SK-N-SH (cell line): ENCODE data around the gene KIF1A. TPM values are rescaled to one million over a fixed set of nuclear protein-coding genes. Genes with fewer than 3 reads are reported as not detected.

ENCODE experiments used
- CTCF ChIA-PET: fragments of 300-600, 350-600 bp; formaldehyde crosslinking; extraction: SDS; loops from one replicate; lab custom pipeline; 2021; lab: Yijun Ruan, JAX
- POLR2A ChIA-PET: fragments of 350-600 bp; sonication (Branson Sonifier 250); formaldehyde crosslinking; extraction: SDS; loops from one replicate; lab custom pipeline; 2020; ENCODE audit warnings: antibody characterized with exemption, inconsistent platforms; lab: Yijun Ruan, JAX
- DNase-seq: peaks from one replicate; pipeline ENCODE4 v3.0.0; 2012
- H2AFZ ChIP-seq: fragments of 200-600 bp; sonication (generic); 2 replicates; pipeline ENCODE4 v1.8.1; 2016; ENCODE audit warnings: antibody characterized with exemption, mild to moderate bottlenecking, low read depth
- H3F3A ChIP-seq: fragments of 200-600 bp; sonication (generic); replicated peaks from 2 replicates; pipeline ENCODE3; 2016; ENCODE audit warnings: antibody characterized with exemption, mild to moderate bottlenecking; ENCODE audit not compliant: insufficient read depth
- H3K27ac ChIP-seq, 2 experiments: fragments of 200-500 bp in 1 of 2; fragments of 200-600 bp in 1 of 2; sonication (Bioruptor generic) in 1 of 2; sonication (generic), shearing (Covaris generic) in 1 of 2; 2 replicates each; pipeline versions ENCODE4 v1.5.1 to v1.6.1; 2014 to 2016; ENCODE audit warnings: low read depth in 2 of 2, inconsistent platforms in 1 of 2, low read length in 1 of 2, mild to moderate bottlenecking in 1 of 2, mixed read lengths in 1 of 2
- H3K27me3 ChIP-seq: fragments of 200-600 bp; sonication (generic), shearing (Covaris generic); 2 replicates; pipeline ENCODE4 v1.6.1; 2016; ENCODE audit warnings: mixed run types; ENCODE audit not compliant: insufficient read depth
- H3K36me3 ChIP-seq, 2 experiments: fragments of 200-500 bp in 1 of 2; fragments of 200-600 bp in 1 of 2; sonication (Bioruptor generic) in 1 of 2; sonication (generic) in 1 of 2; replicated peaks in 1 of 2; 2 replicates each; pipeline versions ENCODE3 to v1.5.1; 2014 to 2016; ENCODE audit warnings: low read length in 1 of 2, mild to moderate bottlenecking in 1 of 2; ENCODE audit not compliant: insufficient read depth in 2 of 2, control insufficient read depth in 1 of 2
- H3K4me1 ChIP-seq, 2 experiments: fragments of 200-500 bp in 1 of 2; fragments of 200-600 bp in 1 of 2; sonication (Bioruptor generic) in 1 of 2; sonication (generic), shearing (Covaris generic) in 1 of 2; 2 replicates each; pipeline versions ENCODE4 v1.5.1 to v1.6.1; 2014 to 2016; ENCODE audit warnings: low read depth in 1 of 2, low read length in 1 of 2, mixed run types in 1 of 2; ENCODE audit not compliant: insufficient read depth in 2 of 2, control insufficient read depth in 1 of 2
- H3K4me2 ChIP-seq: fragments of 200-600 bp; sonication (generic), shearing (Covaris generic); 2 replicates; pipeline ENCODE4 v1.6.1; 2017; ENCODE audit warnings: mixed run types
- H3K4me3 ChIP-seq, 2 experiments: fragments of 200-500 bp in 1 of 2; fragments of 200-600 bp in 1 of 2; sonication (Bioruptor generic) in 1 of 2; sonication (generic), shearing (Covaris generic) in 1 of 2; 2 replicates each; pipeline versions ENCODE4 v1.5.1 to v1.8.1; 2014 to 2016; ENCODE audit warnings: low read depth in 2 of 2, inconsistent platforms in 1 of 2, low read length in 1 of 2, mild to moderate bottlenecking in 1 of 2, mixed read lengths in 1 of 2, moderate library complexity in 1 of 2
- H3K79me2 ChIP-seq: fragments of 200-600 bp; sonication (generic); 2 replicates; pipeline ENCODE4 v1.8.1; 2017; ENCODE audit warnings: mild to moderate bottlenecking; ENCODE audit not compliant: insufficient read depth
- H3K9ac ChIP-seq: fragments of 200-600 bp; sonication (generic); 2 replicates; pipeline ENCODE4 v1.6.1; 2017; ENCODE audit warnings: mixed run types
- H3K9me2 ChIP-seq: fragments of 200-600 bp; sonication (generic); 2 replicates; pipeline ENCODE4 v1.6.1; 2017; ENCODE audit warnings: mixed run types
- H3K9me3 ChIP-seq: fragments of 200-600 bp; sonication (generic); 2 replicates; pipeline ENCODE4 v1.6.1; 2017; ENCODE audit warnings: mixed run types, mild to moderate bottlenecking, moderate library complexity
- H4K20me1 ChIP-seq: fragments of 200-600 bp; sonication (generic); 2 replicates; pipeline ENCODE4 v1.6.1; 2017; ENCODE audit warnings: mild to moderate bottlenecking, mixed run types; ENCODE audit not compliant: insufficient read depth
- CHD2 ChIP-seq: fragments of 150-350 bp; IDR thresholded peaks from 2 replicates; pipeline ENCODE4 v1.6.1; 2018; ENCODE audit warnings: low read length; ENCODE audit not compliant: partially characterized antibody
- ELF1 ChIP-seq: IDR thresholded peaks from 2 replicates; pipeline ENCODE4 v1.4.0; 2012
- EZH2phosphoT487 ChIP-seq: fragments of 200-600 bp; sonication (generic); IDR thresholded peaks from 2 replicates; pipeline ENCODE4 v1.6.1; 2017; ENCODE audit warnings: low read depth, mixed run types, mild to moderate bottlenecking, antibody characterized with exemption, moderate library complexity, borderline replicate concordance
- FOSL2 ChIP-seq: IDR thresholded peaks from 2 replicates; pipeline ENCODE4 v1.4.0; 2012; ENCODE audit warnings: low read depth, mild to moderate bottlenecking, moderate library complexity, borderline replicate concordance
- FOXJ3 ChIP-seq: sonication (generic); formaldehyde crosslinking; IDR thresholded peaks from 2 replicates; pipeline ENCODE4 v1.5.1; 2020; ENCODE audit warnings: mild to moderate bottlenecking, missing genetic modification reagents
- GATA2 ChIP-seq: sonication (generic); formaldehyde crosslinking; IDR thresholded peaks from 2 replicates; pipeline ENCODE4 v1.5.0; 2020; ENCODE audit warnings: mild to moderate bottlenecking, missing genetic modification reagents
- JUND ChIP-seq: IDR thresholded peaks from 2 replicates; pipeline ENCODE4 v1.4.0; 2012
- MXI1 ChIP-seq: IDR thresholded peaks from 2 replicates; pipeline ENCODE4 v1.6.1; 2012; ENCODE audit warnings: mild to moderate bottlenecking, low read depth, low read length, improper control_type of control experiment
- NFIC ChIP-seq: IDR thresholded peaks from 2 replicates; pipeline ENCODE4 v1.4.0; 2012; ENCODE audit warnings: borderline replicate concordance
- NRF1 ChIP-seq: IDR thresholded peaks from 2 replicates; pipeline ENCODE4 v1.6.1; 2012; ENCODE audit warnings: low read depth, mild to moderate bottlenecking, low read length
- POLR2AphosphoS5 ChIP-seq: IDR thresholded peaks from 2 replicates; pipeline ENCODE4 v1.6.1; 2012; ENCODE audit warnings: low read depth, low read length
- RFX5 ChIP-seq: IDR thresholded peaks from 2 replicates; pipeline ENCODE4 v1.6.1; 2012; ENCODE audit warnings: mild to moderate bottlenecking, improper control_type of control experiment, low read length
- RXRA ChIP-seq: IDR thresholded peaks from 2 replicates; pipeline ENCODE4 v1.4.0; 2012; ENCODE audit warnings: low read depth, mild to moderate bottlenecking, borderline replicate concordance
- TCF12 ChIP-seq: IDR thresholded peaks from 2 replicates; pipeline ENCODE4 v1.4.0; 2012
- TEAD4 ChIP-seq: IDR thresholded peaks from 2 replicates; pipeline ENCODE4 v1.4.0; 2012; ENCODE audit warnings: mild to moderate bottlenecking, borderline replicate concordance; ENCODE audit not compliant: insufficient read depth
- YY1 ChIP-seq: IDR thresholded peaks from 2 replicates; pipeline ENCODE4 v1.4.0; 2012; ENCODE audit warnings: low read depth, mild to moderate bottlenecking
- WGBS: methylation state at CpG from one replicate; pipeline ENCODE4 v1.1.6; 2017; ENCODE audit warnings: low lambda C conversion rate; 5-methylcytosine and 5-hydroxymethylcytosine counted together
- polyA plus RNA-seq, 3 experiments: library from polyadenylated mRNA; depleted of rRNA; stranded (reverse); fragments of >200 nt; gene quantifications; 2 replicates each; pipeline ENCODE4 v1.2.3, GENCODE V29; 2012
- TF ChIP-seq, protein P1 (sequence below): IDR thresholded peaks from 2 replicates; pipeline ENCODE4 v1.4.0; 2012; ENCODE audit warnings: low read depth
- TF ChIP-seq, protein P2 (sequence below): fragments of 150-350 bp; IDR thresholded peaks from 2 replicates; pipeline ENCODE4 v1.6.1; 2017; ENCODE audit warnings: antibody characterized with exemption, low read length, low read depth, borderline replicate concordance
- TF ChIP-seq, protein P3 (sequence below): IDR thresholded peaks from 2 replicates; pipeline ENCODE4 v1.4.0; 2012; ENCODE audit warnings: low read depth, borderline replicate concordance
- TF ChIP-seq, protein P4 (sequence below): fragments of 200-600 bp; sonication (generic); IDR thresholded peaks from 2 replicates; pipeline ENCODE4 v1.6.1; 2017; ENCODE audit warnings: antibody characterized with exemption, mild to moderate bottlenecking, moderate library complexity
- TF ChIP-seq, protein P5 (sequence below): IDR thresholded peaks from 2 replicates; pipeline ENCODE4 v1.4.0; 2012; ENCODE audit warnings: low read depth, borderline replicate concordance

KIF1A gene
- polyA plus RNA-seq, 1 of the 3 experiments (the other 2 are of a cell fraction), result 0.21 TPM

DNA sequence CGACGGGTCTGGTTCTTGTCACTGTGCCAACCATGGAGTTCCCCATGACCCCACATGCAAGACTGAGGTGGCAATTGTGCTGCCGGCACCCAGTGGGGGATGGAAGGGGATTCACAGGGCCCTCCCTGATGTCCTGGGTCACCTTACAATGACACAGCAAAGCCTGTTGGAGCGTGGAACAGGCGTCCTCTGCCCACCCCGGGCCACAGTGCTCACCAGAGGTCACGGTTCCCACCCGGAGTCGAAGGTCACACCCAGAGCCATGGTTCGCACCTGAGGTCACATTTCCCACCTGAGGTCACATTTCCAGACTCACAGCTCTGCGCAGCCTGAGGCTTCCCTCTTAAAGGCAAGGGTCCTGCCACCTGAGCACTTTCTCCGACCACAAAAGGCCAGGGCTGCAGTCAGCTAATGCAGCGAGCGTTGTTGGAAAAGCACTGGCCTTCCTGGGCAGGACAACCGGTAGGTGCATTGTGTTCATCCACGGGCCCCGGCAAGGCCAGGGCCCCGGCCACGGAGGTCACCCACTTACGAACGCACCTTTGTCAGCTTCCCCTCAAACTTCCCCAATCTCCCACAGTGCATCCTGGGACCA, 24.0 kb downstream of the KIF1A start:
- no peaks in the 10 kb centered on the region for H3F3A ChIP-seq
- no peaks in the 10 kb centered on the region for H4K20me1 ChIP-seq
- H3K4me1 ChIP-seq, result peaks cover 0 to 5% of the 10 kb centered on the region in 2 experiments; a peak in 1 of 4 replicates
- TF ChIP-seq ELF1 (no peak), POLR2AphosphoS5 (no peak), FOXJ3 (CRISPR knock-in tag) (no peak), RXRA (no peak), TCF12 (no peak), FOSL2 (no peak), MXI1 (no peak), JUND (no peak), YY1 (no peak), GATA2 (no peak), NRF1 (no peak)
- TF ChIP-seq, protein P1, sequence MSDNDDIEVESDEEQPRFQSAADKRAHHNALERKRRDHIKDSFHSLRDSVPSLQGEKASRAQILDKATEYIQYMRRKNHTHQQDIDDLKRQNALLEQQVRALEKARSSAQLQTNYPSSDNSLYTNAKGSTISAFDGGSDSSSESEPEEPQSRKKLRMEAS, result no peak
- TF ChIP-seq, protein P2, sequence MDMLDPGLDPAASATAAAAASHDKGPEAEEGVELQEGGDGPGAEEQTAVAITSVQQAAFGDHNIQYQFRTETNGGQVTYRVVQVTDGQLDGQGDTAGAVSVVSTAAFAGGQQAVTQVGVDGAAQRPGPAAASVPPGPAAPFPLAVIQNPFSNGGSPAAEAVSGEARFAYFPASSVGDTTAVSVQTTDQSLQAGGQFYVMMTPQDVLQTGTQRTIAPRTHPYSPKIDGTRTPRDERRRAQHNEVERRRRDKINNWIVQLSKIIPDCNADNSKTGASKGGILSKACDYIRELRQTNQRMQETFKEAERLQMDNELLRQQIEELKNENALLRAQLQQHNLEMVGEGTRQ, result no peak
- TF ChIP-seq, protein P3, sequence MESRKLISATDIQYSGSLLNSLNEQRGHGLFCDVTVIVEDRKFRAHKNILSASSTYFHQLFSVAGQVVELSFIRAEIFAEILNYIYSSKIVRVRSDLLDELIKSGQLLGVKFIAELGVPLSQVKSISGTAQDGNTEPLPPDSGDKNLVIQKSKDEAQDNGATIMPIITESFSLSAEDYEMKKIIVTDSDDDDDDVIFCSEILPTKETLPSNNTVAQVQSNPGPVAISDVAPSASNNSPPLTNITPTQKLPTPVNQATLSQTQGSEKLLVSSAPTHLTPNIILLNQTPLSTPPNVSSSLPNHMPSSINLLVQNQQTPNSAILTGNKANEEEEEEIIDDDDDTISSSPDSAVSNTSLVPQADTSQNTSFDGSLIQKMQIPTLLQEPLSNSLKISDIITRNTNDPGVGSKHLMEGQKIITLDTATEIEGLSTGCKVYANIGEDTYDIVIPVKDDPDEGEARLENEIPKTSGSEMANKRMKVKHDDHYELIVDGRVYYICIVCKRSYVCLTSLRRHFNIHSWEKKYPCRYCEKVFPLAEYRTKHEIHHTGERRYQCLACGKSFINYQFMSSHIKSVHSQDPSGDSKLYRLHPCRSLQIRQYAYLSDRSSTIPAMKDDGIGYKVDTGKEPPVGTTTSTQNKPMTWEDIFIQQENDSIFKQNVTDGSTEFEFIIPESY, result no peak
- DNase-seq, result no peak
- no peaks in the 10 kb centered on the region for H3K36me3 ChIP-seq
- H2AFZ ChIP-seq, result no peak overlapping the region
- no peaks in the 10 kb centered on the region for H3K27me3 ChIP-seq
- WGBS, result 54% methylated on average over 16 of the region's 21 CpGs
- H3K79me2 ChIP-seq, result no peaks in the 10 kb centered on the region
- H3K9ac ChIP-seq, result no peak overlapping the region
- H3K9me2 ChIP-seq, result no peaks in the 10 kb centered on the region
- CTCF ChIA-PET, result interaction anchor here (1.1 to 1.4 kb wide), 2 partner anchors 45 to 55 kb away, joined by 3 to 10 read pairs; no protein-coding TSS in a partner anchor
- no peaks in the 10 kb centered on the region for H3K9me3 ChIP-seq
- POLR2A ChIA-PET, result no interaction called here
- H3K4me3 ChIP-seq, result no peak overlapping the region
- H3K4me2 ChIP-seq, result no peak overlapping the region
- no peak overlapping the region for H3K27ac ChIP-seq

DNA sequence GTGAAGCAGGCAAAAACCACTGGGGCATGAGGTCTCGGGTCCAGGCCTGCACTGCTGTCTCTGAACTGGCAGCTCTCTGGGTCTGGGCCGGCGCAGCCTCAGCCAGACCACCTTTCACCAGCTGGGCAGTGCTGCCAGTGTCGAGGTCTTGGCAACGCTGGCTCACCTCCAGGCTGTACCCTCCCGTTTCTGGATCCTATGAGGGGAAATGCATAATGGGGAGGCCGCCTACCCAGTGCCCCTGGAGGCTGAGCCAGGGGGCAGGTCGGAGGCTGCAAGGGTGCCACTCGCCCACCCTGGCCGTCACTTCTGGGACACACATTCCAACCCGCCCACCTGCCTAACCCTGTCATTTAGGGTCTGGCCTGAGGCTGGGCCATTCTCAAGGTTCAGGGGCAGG, 24.6 kb downstream of the KIF1A start:
- Histone ChIP-seq H2AFZ (no peak overlapping the region), H3K27ac (no peak overlapping the region), H3K36me3 (no peaks in the 10 kb centered on the region), H3K4me2 (no peak overlapping the region), H3F3A (no peaks in the 10 kb centered on the region), H3K27me3 (no peaks in the 10 kb centered on the region), H3K4me3 (no peak overlapping the region), H3K9ac (no peak overlapping the region), H4K20me1 (no peaks in the 10 kb centered on the region), H3K4me1 (peaks cover 0 to 5% of the 10 kb centered on the region in 2 experiments; a peak in 1 of 4 replicates), H3K79me2 (no peaks in the 10 kb centered on the region), H3K9me3 (no peaks in the 10 kb centered on the region), H3K9me2 (no peaks in the 10 kb centered on the region)
- ChIA-PET CTCF (interaction anchor here (1.4 kb wide), 1 partner anchor 45 kb away, joined by 10 read pairs; no protein-coding TSS in a partner anchor), POLR2A (no interaction called here)
- 64% methylated on average over 4 of the region's 11 CpGs for WGBS
- no peak for DNase-seq
- TF ChIP-seq FOXJ3 (CRISPR knock-in tag) (no peak), EZH2phosphoT487 (no peak), GATA2 (no peak), NRF1 (no peak), ELF1 (no peak), NFIC (no peak), MXI1 (no peak), JUND (no peak), TEAD4 (no peak), TCF12 (no peak), RFX5 (no peak), CHD2 (no peak)
- TF ChIP-seq, protein P4, sequence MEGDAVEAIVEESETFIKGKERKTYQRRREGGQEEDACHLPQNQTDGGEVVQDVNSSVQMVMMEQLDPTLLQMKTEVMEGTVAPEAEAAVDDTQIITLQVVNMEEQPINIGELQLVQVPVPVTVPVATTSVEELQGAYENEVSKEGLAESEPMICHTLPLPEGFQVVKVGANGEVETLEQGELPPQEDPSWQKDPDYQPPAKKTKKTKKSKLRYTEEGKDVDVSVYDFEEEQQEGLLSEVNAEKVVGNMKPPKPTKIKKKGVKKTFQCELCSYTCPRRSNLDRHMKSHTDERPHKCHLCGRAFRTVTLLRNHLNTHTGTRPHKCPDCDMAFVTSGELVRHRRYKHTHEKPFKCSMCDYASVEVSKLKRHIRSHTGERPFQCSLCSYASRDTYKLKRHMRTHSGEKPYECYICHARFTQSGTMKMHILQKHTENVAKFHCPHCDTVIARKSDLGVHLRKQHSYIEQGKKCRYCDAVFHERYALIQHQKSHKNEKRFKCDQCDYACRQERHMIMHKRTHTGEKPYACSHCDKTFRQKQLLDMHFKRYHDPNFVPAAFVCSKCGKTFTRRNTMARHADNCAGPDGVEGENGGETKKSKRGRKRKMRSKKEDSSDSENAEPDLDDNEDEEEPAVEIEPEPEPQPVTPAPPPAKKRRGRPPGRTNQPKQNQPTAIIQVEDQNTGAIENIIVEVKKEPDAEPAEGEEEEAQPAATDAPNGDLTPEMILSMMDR, result no peak
- TF ChIP-seq, protein P5, sequence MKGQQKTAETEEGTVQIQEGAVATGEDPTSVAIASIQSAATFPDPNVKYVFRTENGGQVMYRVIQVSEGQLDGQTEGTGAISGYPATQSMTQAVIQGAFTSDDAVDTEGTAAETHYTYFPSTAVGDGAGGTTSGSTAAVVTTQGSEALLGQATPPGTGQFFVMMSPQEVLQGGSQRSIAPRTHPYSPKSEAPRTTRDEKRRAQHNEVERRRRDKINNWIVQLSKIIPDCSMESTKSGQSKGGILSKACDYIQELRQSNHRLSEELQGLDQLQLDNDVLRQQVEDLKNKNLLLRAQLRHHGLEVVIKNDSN, result no peak
- TF ChIP-seq, protein P1, result no peak
